WTC11 (cell line): ENCODE results near the gene PLCL2. TPM values are rescaled to one million over a fixed set of nuclear protein-coding genes. Genes with fewer than 3 reads are reported as not detected.

Source experiments
- ATAC-seq: fragments of 200-7000 bp; cut with Tn5 transposase; 2 replicates; pipeline ENCODE4 v1.10.0; 2021; ENCODE audit warnings: mild to moderate bottlenecking, moderate library complexity
- CTCF ChIA-PET: fragments of 300-600 bp; sonication (Branson Sonifier 250); formaldehyde crosslinking; loops from one replicate; lab custom pipeline; 2021; ENCODE audit warnings: antibody characterized with exemption; lab: Charles Lee
- POLR2A ChIA-PET: fragments of 350-600 bp; sonication (Branson Sonifier 250); formaldehyde crosslinking; loops from one replicate; lab custom pipeline; 2021; ENCODE audit warnings: antibody characterized with exemption; lab: Charles Lee
- DNase-seq: peaks from one replicate; pipeline ENCODE4 v3.0.0; 2021; ENCODE audit warnings: low spot score
- H3K27ac Mint-ChIP-seq: 2 replicates; pipeline ENCODE4 v1.8.0; 2021; ENCODE audit warnings: mixed read lengths
- H3K27me3 Mint-ChIP-seq: 2 replicates; pipeline ENCODE4 v1.8.0; 2021; ENCODE audit warnings: low read depth, mild to moderate bottlenecking, moderate library complexity, mixed read lengths
- H3K36me3 Mint-ChIP-seq: 2 replicates; pipeline ENCODE4 v1.8.0; 2021; ENCODE audit warnings: mixed read lengths
- H3K4me1 Mint-ChIP-seq: 2 replicates; pipeline ENCODE4 v1.8.0; 2022; ENCODE audit warnings: mixed read lengths
- H3K4me3 Mint-ChIP-seq: 2 replicates; pipeline ENCODE4 v1.8.0; 2021; ENCODE audit warnings: mild to moderate bottlenecking, moderate library complexity, mixed read lengths
- H3K9me3 Mint-ChIP-seq: 2 replicates; pipeline ENCODE4 v1.8.0; 2021; ENCODE audit warnings: mixed read lengths
- ATF3 ChIP-seq: sonication (generic); formaldehyde crosslinking; conservative IDR thresholded peaks from 2 replicates; pipeline ENCODE4 v1.8.1; 2022; ENCODE audit warnings: mild to moderate bottlenecking, missing genetic modification reagents
- CBFB ChIP-seq: sonication (generic); formaldehyde crosslinking; IDR thresholded peaks from 2 replicates; pipeline ENCODE4 v1.8.1; 2022; ENCODE audit warnings: mild to moderate bottlenecking, low read depth, missing genetic modification reagents
- JAZF1 ChIP-seq: fragments of 250-450 bp; sonication (Bioruptor Pico); IDR thresholded peaks from 2 replicates; pipeline ENCODE4 v1.9.0; 2021; ENCODE audit warnings: moderate library complexity, mild to moderate bottlenecking, inconsistent platforms
- NFE2L1 ChIP-seq: sonication (generic); formaldehyde crosslinking; IDR thresholded peaks from 2 replicates; pipeline ENCODE4 v1.8.1; 2023; ENCODE audit warnings: missing genetic modification reagents
- SOX15 ChIP-seq: fragments of 250-450 bp; sonication (Bioruptor Pico); IDR thresholded peaks from 2 replicates; pipeline ENCODE4 v1.9.0; 2021; ENCODE audit warnings: mild to moderate bottlenecking
- STAT6 ChIP-seq: sonication (generic); formaldehyde crosslinking; conservative IDR thresholded peaks from 2 replicates; pipeline ENCODE4 v1.8.1; 2023; ENCODE audit warnings: mild to moderate bottlenecking, low read depth, missing genetic modification reagents, moderate library complexity
- ZNF423 ChIP-seq: fragments of 250-450 bp; sonication (Bioruptor Pico); IDR thresholded peaks from 2 replicates; pipeline ENCODE4 v2.1.2; 2022; ENCODE audit warnings: mild to moderate bottlenecking, moderate library complexity
- ZNF532 ChIP-seq: fragments of 250-450 bp; sonication (Bioruptor Pico); IDR thresholded peaks from 2 replicates; pipeline ENCODE4 v1.9.0; 2021; ENCODE audit warnings: mild to moderate bottlenecking, borderline replicate concordance
- ZSCAN18 ChIP-seq: fragments of 250-450 bp; sonication (Bioruptor Pico); IDR thresholded peaks from 2 replicates; pipeline ENCODE4 v2.1.2; 2022; ENCODE audit warnings: mild to moderate bottlenecking, moderate library complexity
- total RNA-seq: library from RNA; stranded (reverse); gene quantifications from 3 replicates; pipeline ENCODE4 v1.2.3, GENCODE V29; 2021
- TF ChIP-seq, protein P1 (sequence below): sonication (generic); formaldehyde crosslinking; IDR thresholded peaks from 2 replicates; pipeline ENCODE4 v1.8.0; 2023; ENCODE audit warnings: missing genetic modification reagents, mild to moderate bottlenecking, borderline replicate concordance
- TF ChIP-seq, protein P2 (sequence below): sonication (generic); formaldehyde crosslinking; IDR thresholded peaks from 2 replicates; pipeline ENCODE4 v1.8.1; 2023; ENCODE audit warnings: mild to moderate bottlenecking, missing genetic modification reagents, moderate library complexity

Gene PLCL2
- total RNA-seq, 1 experiment from 2014 or later: 11.8 TPM

DNA sequence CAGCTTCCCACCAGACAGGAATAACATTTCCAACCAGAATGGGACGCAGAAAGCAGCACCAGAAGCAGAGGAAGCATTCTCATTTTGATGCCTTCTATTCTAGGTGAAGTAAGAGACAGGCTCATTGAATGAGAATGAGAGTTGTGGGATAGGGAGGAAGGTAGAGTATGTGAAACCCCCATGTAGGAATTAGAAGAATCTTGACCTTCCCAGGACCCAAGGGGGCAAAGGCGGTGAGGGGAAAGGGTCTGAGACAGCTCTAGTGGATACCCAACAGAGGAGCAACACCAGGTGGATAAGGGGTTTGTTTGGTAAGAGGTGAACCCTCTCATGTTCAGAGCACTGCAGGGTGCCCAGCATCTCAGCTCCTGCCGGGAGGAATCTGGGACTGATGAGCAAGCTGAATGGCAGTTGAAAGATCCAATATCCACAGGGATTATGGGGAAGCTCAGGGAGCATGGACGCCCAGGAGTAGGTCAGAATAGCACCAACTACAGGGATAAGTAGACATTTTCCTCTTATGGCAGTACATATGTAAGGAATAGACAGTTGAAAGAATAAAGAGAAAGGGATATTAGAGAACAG lies 77.0 kb downstream of the PLCL2 start:
- peak overlapping the region; percentile 3; the same call in 1 of the 2 replicates for H3K27ac Mint-ChIP-seq
- ATAC-seq: peak; percentile 92
- H3K36me3 Mint-ChIP-seq: no peaks in the 10 kb centered on the region
- H3K9me3 Mint-ChIP-seq: no peaks in the 10 kb centered on the region
- peaks cover 19% of the 10 kb centered on the region for H3K4me1 Mint-ChIP-seq
- POLR2A ChIA-PET: no interaction called here
- no peaks in the 10 kb centered on the region for H3K27me3 Mint-ChIP-seq
- CTCF ChIA-PET: interaction anchor here (1.0 to 1.6 kb wide), 2 partner anchors 78 to 133 kb away, joined by 4 to 5 read pairs; no protein-coding TSS in a partner anchor
- peak; percentile 20 for DNase-seq
- TF ChIP-seq NFE2L1 (no peak), ZNF423 (peak; percentile 57)
- TF ChIP-seq, all 79 proteins: peak for 1
- no peak overlapping the region for H3K4me3 Mint-ChIP-seq

GRCh38 chr3:16975083-16975482 lies 90.3 kb downstream of the PLCL2 start:
- H3K4me1 Mint-ChIP-seq: no peaks in the 10 kb centered on the region
- DNase-seq (no peak), ATAC-seq (no peak)
- H3K36me3 Mint-ChIP-seq: peaks cover 8% of the 10 kb centered on the region
- ChIA-PET POLR2A (no interaction called here), CTCF (interaction anchor here (0.6 kb wide), 1 partner anchor 54 kb away, joined by 3 read pairs; no protein-coding TSS in a partner anchor)
- TF ChIP-seq NFE2L1 (no peak), CBFB (CRISPR knock-in tag) (no peak), STAT6 (CRISPR knock-in tag) (no peak), ZSCAN18 (CRISPR knock-in tag) (no peak), ZNF532 (CRISPR knock-in tag) (no peak), JAZF1 (no peak), ATF3 (CRISPR knock-in tag) (no peak), SOX15 (CRISPR knock-in tag) (no peak)
- no peaks in the 10 kb centered on the region for H3K27me3 Mint-ChIP-seq
- peaks cover 26% of the 10 kb centered on the region for H3K9me3 Mint-ChIP-seq
- no peak overlapping the region for H3K27ac Mint-ChIP-seq
- H3K4me3 Mint-ChIP-seq: no peak overlapping the region

DNA sequence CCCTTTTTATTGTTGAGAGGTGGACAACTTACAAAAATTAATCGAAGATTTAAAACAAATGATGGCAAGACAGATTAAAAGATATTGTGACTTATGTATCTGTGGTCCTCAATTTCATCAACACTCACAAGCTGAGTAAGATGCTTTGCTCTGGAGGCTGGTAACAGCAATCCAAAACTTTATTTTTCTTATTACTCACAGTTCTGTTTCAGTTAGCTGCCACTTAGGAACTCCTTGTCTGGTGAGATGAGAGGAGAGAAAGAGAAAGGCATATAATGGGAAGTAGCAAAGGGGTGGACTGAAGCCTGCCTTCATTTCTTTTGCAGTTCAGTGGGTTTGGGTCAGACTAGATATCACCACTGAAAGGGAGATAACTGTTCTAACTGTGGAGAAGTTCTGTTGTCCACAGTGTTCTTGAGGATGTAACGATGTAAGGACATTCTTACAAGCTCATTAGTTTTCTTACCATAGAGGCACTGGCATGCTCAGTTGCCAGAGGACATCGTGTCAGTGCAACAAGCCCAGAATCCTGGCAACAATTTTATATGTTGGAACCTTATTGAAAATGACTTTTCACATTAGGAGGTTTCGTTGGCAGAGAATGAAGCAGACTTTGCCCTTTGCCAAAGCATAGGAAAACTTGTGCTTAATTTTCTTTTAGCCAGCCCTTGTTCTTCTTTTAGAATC lies 93.6 kb downstream of the PLCL2 start:
- H3K4me1 Mint-ChIP-seq: no peaks in the 10 kb centered on the region
- H3K4me3 Mint-ChIP-seq: no peak overlapping the region
- CTCF ChIA-PET: no interaction called here
- DNase-seq (no peak), ATAC-seq (no peak)
- peaks cover 11% of the 10 kb centered on the region for H3K36me3 Mint-ChIP-seq
- no peaks in the 10 kb centered on the region for H3K27me3 Mint-ChIP-seq
- TF ChIP-seq, protein P1, sequence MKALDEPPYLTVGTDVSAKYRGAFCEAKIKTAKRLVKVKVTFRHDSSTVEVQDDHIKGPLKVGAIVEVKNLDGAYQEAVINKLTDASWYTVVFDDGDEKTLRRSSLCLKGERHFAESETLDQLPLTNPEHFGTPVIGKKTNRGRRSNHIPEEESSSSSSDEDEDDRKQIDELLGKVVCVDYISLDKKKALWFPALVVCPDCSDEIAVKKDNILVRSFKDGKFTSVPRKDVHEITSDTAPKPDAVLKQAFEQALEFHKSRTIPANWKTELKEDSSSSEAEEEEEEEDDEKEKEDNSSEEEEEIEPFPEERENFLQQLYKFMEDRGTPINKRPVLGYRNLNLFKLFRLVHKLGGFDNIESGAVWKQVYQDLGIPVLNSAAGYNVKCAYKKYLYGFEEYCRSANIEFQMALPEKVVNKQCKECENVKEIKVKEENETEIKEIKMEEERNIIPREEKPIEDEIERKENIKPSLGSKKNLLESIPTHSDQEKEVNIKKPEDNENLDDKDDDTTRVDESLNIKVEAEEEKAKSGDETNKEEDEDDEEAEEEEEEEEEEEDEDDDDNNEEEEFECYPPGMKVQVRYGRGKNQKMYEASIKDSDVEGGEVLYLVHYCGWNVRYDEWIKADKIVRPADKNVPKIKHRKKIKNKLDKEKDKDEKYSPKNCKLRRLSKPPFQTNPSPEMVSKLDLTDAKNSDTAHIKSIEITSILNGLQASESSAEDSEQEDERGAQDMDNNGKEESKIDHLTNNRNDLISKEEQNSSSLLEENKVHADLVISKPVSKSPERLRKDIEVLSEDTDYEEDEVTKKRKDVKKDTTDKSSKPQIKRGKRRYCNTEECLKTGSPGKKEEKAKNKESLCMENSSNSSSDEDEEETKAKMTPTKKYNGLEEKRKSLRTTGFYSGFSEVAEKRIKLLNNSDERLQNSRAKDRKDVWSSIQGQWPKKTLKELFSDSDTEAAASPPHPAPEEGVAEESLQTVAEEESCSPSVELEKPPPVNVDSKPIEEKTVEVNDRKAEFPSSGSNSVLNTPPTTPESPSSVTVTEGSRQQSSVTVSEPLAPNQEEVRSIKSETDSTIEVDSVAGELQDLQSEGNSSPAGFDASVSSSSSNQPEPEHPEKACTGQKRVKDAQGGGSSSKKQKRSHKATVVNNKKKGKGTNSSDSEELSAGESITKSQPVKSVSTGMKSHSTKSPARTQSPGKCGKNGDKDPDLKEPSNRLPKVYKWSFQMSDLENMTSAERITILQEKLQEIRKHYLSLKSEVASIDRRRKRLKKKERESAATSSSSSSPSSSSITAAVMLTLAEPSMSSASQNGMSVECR (CRISPR knock-in tag): no peak
- TF ChIP-seq, protein P2, sequence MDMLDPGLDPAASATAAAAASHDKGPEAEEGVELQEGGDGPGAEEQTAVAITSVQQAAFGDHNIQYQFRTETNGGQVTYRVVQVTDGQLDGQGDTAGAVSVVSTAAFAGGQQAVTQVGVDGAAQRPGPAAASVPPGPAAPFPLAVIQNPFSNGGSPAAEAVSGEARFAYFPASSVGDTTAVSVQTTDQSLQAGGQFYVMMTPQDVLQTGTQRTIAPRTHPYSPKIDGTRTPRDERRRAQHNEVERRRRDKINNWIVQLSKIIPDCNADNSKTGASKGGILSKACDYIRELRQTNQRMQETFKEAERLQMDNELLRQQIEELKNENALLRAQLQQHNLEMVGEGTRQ (CRISPR knock-in tag): no peak
- H3K27ac Mint-ChIP-seq: no peak overlapping the region
- POLR2A ChIA-PET: no interaction called here
- H3K9me3 Mint-ChIP-seq: peaks cover 17% of the 10 kb centered on the region
